ENCODE results near the gene GPRIN1. TPM values are rescaled to one million over a fixed set of nuclear protein-coding genes. Genes with fewer than 3 reads are reported as not detected.

GPRIN1 gene
- total RNA-seq, 1 donor from 2014 or later: 39.0 TPM

- DNase-seq (ENCODE audit: low read depth, low spot score): no peak
- Mint-ChIP-seq H3K4me1 (peaks cover 6% of the 10 kb centered on the region), H3K27ac (ENCODE audit: unreplicated experiment) (no peak overlapping the region), H3K9me3 (no peaks in the 10 kb centered on the region), H3K4me3 (no peak overlapping the region), H3K27me3 (ENCODE audit: low read depth) (peaks cover 90% of the 10 kb centered on the region), H3K36me3 (ENCODE audit: low read depth) (no peaks in the 10 kb centered on the region)
- TF ChIP-seq, protein P1, sequence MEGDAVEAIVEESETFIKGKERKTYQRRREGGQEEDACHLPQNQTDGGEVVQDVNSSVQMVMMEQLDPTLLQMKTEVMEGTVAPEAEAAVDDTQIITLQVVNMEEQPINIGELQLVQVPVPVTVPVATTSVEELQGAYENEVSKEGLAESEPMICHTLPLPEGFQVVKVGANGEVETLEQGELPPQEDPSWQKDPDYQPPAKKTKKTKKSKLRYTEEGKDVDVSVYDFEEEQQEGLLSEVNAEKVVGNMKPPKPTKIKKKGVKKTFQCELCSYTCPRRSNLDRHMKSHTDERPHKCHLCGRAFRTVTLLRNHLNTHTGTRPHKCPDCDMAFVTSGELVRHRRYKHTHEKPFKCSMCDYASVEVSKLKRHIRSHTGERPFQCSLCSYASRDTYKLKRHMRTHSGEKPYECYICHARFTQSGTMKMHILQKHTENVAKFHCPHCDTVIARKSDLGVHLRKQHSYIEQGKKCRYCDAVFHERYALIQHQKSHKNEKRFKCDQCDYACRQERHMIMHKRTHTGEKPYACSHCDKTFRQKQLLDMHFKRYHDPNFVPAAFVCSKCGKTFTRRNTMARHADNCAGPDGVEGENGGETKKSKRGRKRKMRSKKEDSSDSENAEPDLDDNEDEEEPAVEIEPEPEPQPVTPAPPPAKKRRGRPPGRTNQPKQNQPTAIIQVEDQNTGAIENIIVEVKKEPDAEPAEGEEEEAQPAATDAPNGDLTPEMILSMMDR (conservative IDR thresholded peaks at IDR 0.05): no peak
Observed at GRCh38 chr5:176626876-176627236, 16.9 kb upstream of the GPRIN1 start.

- DNase-seq (ENCODE audit: low read depth, low spot score): no peak
- Mint-ChIP-seq H3K4me1 (peaks cover 6% of the 10 kb centered on the region), H3K9me3 (no peaks in the 10 kb centered on the region), H3K36me3 (ENCODE audit: low read depth) (no peaks in the 10 kb centered on the region), H3K27ac (ENCODE audit: unreplicated experiment) (no peak overlapping the region), H3K4me3 (no peak overlapping the region), H3K27me3 (ENCODE audit: low read depth) (peaks cover 89% of the 10 kb centered on the region)
- TF ChIP-seq, protein P1 (conservative IDR thresholded peaks at IDR 0.05): no peak
Observed at GRCh38 chr5:176625966-176626875, 16.3 kb upstream of the GPRIN1 start.

DNA sequence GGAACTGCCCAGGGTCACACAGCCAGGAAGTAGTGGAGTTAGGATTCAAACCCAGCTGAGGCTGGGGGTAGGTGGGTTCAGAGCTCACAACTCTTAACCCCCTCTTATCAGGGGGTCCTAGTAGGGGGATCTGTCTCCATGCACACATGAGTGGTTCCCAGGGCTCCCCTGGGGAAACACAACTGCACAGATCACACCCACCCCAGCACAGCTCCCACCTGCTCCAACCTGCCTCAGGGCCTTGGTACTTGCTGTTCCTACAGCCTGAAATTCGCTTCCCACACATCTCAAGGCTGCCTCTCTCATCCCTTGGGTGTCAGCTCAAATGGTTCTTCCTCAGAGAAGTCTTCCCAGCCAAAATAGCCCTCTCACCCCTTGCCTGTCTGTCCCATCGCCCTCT is 15.6 kb upstream of the GPRIN1 start:
- H3K36me3 Mint-ChIP-seq (ENCODE audit: low read depth): no peaks in the 10 kb centered on the region
- no peak overlapping the region for H3K27ac Mint-ChIP-seq (ENCODE audit: unreplicated experiment)
- no peak overlapping the region for H3K4me3 Mint-ChIP-seq
- DNase-seq (ENCODE audit: low read depth, low spot score): no peak
- peaks cover 89% of the 10 kb centered on the region for H3K27me3 Mint-ChIP-seq (ENCODE audit: low read depth)
- peaks cover under 1% of the 10 kb centered on the region for H3K4me1 Mint-ChIP-seq
- TF ChIP-seq, protein P1 (conservative IDR thresholded peaks at IDR 0.05): no peak
- no peaks in the 10 kb centered on the region for H3K9me3 Mint-ChIP-seq

DNA sequence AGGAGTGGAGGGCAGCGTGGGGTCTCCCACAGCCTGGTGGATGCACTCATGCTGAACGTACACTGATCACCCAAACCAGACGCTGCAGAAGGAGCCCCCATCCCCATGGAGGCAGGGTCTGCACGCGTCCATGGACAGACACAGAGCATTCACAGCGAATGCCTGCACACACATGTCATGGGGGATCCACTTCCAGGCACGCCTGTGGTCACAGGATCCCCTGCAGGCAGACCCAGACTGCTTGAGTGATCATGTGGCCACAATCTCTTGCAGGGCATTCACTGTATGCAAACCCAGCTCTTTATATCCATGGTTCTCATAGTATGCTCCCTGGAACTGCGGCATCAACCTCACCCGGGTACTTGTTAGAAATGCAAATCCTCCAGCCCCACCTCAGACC is 15.0 kb upstream of the GPRIN1 start:
- Mint-ChIP-seq H3K36me3 (ENCODE audit: low read depth) (no peaks in the 10 kb centered on the region), H3K27me3 (ENCODE audit: low read depth) (peaks cover 92% of the 10 kb centered on the region), H3K27ac (ENCODE audit: unreplicated experiment) (no peak overlapping the region), H3K9me3 (no peaks in the 10 kb centered on the region), H3K4me3 (no peak overlapping the region), H3K4me1 (no peaks in the 10 kb centered on the region)
- no peak for DNase-seq (ENCODE audit: low read depth, low spot score)
- TF ChIP-seq, protein P1 (conservative IDR thresholded peaks at IDR 0.05): no peak

DNA sequence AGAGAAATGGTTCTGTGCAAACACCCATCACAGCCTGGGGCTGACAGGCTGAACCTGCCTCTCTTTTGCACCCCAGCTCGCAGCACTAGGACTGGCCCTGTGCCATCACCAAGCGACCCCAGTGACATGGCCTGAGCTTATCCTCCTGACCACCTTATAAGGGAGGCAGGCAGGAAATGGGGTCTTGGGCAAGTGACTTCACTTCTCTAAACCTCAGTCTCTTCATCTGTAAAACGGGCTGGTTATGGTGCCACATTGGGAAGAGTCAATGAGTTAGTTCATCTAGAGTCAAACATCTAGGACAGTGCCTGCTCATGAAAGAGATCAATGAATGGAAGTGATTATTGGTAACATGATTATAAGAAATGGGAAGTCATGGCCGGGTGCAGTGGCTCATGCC is 14.2 kb upstream of the GPRIN1 start:
- Mint-ChIP-seq H3K9me3 (no peaks in the 10 kb centered on the region), H3K27ac (ENCODE audit: unreplicated experiment) (no peak overlapping the region), H3K36me3 (ENCODE audit: low read depth) (no peaks in the 10 kb centered on the region), H3K27me3 (ENCODE audit: low read depth) (peaks cover 92% of the 10 kb centered on the region), H3K4me3 (no peak overlapping the region), H3K4me1 (no peaks in the 10 kb centered on the region)
- TF ChIP-seq, protein P1 (conservative IDR thresholded peaks at IDR 0.05): no peak
- DNase-seq (ENCODE audit: low read depth, low spot score): no peak
